GM20000 (cell line): ENCODE results near the gene NKX2-8.

ENCODE experiments used
- DNase-seq: peaks from one replicate; pipeline ENCODE4 v3.0.0; 2012; ENCODE audit warnings: low spot score
- CTCF ChIP-seq: IDR thresholded peaks from 2 replicates; pipeline ENCODE4 v1.5.1; 2012; ENCODE audit warnings: mild to moderate bottlenecking, control low read depth; ENCODE audit errors: extremely low read depth, missing control alignments

Gene NKX2-8

DNA sequence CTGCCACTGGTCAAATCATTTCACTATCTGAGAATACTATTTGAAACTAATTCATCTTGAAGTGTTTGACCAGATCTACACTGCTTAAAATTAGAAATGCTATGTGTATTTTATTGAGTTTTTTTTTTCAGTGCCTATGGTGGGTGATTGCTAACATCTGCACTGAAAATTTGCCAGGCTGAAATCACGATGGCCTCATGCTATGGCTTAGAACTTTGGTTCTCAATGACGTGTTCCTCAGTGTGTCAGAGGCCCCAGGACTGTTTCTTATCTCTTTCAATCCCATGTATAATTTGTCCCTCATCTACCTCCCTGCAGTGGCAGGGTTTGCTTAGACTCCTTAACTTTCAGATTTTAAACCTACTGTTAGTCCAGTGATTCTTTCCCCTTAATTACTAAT lies 36.2 kb upstream of the NKX2-8 start:
- no peak for DNase-seq
- TF ChIP-seq CTCF = no peak

DNA sequence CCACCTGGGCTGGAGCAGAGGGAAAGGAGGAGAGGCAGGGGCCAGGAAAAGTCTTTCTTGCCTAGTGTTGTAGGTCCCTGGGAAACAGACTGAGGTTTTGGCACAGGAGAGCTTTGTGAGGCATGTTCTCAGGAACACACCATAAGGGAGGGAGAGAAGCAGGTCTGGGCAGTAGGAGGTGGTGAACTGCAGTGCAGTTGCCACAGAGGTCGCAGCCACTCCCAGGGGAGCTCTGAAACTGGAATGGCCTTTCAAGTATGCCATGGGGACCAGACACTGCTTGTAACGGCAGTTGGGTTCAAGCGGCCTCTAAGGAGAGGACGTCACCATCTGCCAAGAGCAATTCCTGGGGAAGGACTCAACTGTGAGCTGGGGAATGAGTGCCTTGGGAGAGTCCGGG lies 35.4 kb upstream of the NKX2-8 start:
- TF ChIP-seq CTCF = no peak
- DNase-seq = no peak

GRCh38 chr14:36605506-36605857 lies 23.1 kb upstream of the NKX2-8 start:
- no peak for DNase-seq

GRCh38 chr14:36604757-36605505 lies 22.5 kb upstream of the NKX2-8 start:
- peak; percentile 43 for TF ChIP-seq CTCF
- peak; percentile 64 for DNase-seq

More at GRCh38 chr14:36605506-36605857, 23.1 kb upstream of the NKX2-8 start:
- TF ChIP-seq CTCF = no peak

DNA sequence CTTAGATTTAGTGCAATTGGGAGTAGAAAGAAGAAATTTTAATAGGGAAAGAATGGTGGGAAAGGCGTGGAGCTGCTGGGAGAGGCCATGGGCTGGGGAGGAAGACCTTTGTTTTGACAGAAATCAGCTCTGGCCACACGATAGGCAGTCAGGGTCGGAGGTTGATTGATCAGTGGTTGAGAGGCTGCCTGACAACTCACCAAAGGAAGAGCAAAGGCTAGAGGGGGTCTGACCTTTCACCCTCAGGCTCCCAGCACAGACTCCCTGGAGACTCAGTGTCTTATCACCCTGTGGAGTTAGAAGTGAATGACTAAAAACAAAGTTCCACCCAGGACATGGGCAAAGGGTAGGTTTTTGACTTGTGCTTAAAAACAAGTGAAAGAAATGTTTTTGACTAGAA lies 18.0 kb upstream of the NKX2-8 start:
- no peak for DNase-seq
- no peak for TF ChIP-seq CTCF

DNA sequence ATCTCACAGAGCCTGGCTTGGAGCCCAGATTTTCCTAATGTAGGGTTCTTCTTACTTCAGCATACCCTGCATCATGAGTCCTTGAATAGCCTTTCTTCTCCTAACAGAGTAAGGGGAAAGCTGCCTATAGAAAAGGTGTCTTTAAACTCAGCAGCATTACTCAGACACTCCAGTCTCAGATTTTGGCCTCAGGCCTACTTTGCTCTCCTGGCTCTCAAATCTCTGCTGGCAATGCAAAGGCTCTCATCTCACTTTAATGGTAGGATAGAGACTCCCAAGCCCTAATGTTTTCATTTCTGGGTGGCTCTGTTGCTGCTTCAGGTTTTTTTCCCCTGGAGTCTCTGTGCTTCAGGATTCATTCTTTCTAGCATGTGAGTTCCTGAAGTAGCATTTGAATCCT lies 9.1 kb upstream of the NKX2-8 start:
- no peak for DNase-seq
- TF ChIP-seq CTCF = no peak

DNA sequence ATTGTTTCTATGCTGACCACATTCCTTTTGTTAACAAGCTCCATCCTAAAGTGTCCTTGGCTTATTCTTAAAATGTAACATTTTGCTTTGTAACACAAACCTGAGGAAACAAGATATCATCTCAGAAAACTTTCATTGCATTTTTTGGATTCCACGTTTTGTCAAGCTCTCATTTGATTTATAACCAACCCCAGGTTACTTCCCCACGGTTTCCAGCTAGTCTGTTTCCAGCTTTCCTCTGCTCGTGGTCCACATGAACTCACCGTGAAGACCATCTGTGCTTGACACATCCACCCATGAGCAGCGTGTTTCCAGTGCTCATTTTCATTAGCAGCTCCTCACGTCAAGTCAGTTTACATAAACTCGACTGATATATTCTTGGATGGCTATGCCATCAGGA lies 6.4 kb upstream of the NKX2-8 start:
- DNase-seq = no peak
- TF ChIP-seq CTCF = no peak
